Measurements from ENCODE around the gene ZNF384.

- no peak for TF ChIP-seq CTCF (IDR thresholded peaks at IDR 0.05 in 8 of 11, conservative IDR thresholded peaks at IDR 0.05 in 3 of 11)
- TF ChIP-seq POLR2AphosphoS5 (IDR thresholded peaks at IDR 0.05), result no peak
These were observed 12.2 kb downstream of the ZNF384 start for GRCh38 chr12:6676962-6677361.
